Ishikawa (cell line): ENCODE data around the gene AMIGO2.

Experiments used
- CEBPB ChIP-seq: IDR thresholded peaks from 2 replicates; pipeline ENCODE4 v1.6.1; 2012
- CREB1 ChIP-seq: IDR thresholded peaks from 2 replicates; pipeline ENCODE4 v1.6.1; 2012; ENCODE audit warnings: low read depth
- EGR1 ChIP-seq: IDR thresholded peaks from 2 replicates; pipeline ENCODE4 v1.6.1; 2012
- EP300 ChIP-seq: IDR thresholded peaks from 2 replicates; pipeline ENCODE4 v1.6.1; 2012; ENCODE audit warnings: borderline replicate concordance
- FOXM1 ChIP-seq: IDR thresholded peaks from 2 replicates; pipeline ENCODE4 v1.6.1; 2012; ENCODE audit warnings: low read depth, borderline replicate concordance
- MAX ChIP-seq: IDR thresholded peaks from 2 replicates; pipeline ENCODE4 v1.6.1; 2012
- NFIC ChIP-seq: IDR thresholded peaks from 2 replicates; pipeline ENCODE4 v1.6.1; 2012
- RAD21 ChIP-seq: IDR thresholded peaks from 2 replicates; pipeline ENCODE4 v1.6.1; 2012; ENCODE audit warnings: low read depth
- TAF1 ChIP-seq: IDR thresholded peaks from 2 replicates; pipeline ENCODE4 v1.6.1; 2012; ENCODE audit warnings: low read depth, mild to moderate bottlenecking
- TCF12 ChIP-seq: IDR thresholded peaks from 2 replicates; pipeline ENCODE4 v1.6.1; 2012; ENCODE audit warnings: low read depth
- TEAD4 ChIP-seq: IDR thresholded peaks from 2 replicates; pipeline ENCODE4 v1.6.1; 2012
- USF1 ChIP-seq: IDR thresholded peaks from 2 replicates; pipeline ENCODE4 v1.6.1; 2012
- YY1 ChIP-seq: IDR thresholded peaks from 2 replicates; pipeline ENCODE4 v1.6.1; 2012; ENCODE audit warnings: low read depth
- ZBTB7A ChIP-seq: IDR thresholded peaks from 2 replicates; pipeline ENCODE4 v1.6.1; 2012; ENCODE audit warnings: low read depth
- TF ChIP-seq, protein P1 (sequence below): IDR thresholded peaks from 2 replicates; pipeline ENCODE4 v1.6.1; 2012; ENCODE audit warnings: low read depth, mild to moderate bottlenecking

The AMIGO2 gene

DNA sequence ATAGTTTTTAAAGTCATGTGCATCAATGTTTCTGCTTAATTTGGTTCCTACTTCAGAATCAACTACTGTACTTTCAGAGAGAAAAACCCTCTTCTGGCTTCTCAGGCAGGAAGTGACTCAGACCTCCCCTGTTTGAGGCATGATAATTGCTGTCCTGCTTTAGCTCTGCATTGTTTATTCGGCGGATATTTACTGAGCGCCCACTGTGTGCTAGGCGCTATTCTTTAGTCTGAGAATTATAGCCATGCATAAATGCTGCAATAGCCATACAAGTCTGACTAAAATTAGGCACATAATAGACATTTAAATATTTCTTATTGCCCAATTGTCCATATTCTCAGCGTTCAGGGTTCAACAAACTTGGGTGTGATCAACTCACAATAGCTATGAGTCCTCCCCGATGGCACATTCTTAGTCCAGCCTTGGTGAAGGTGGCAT is 6.1 kb upstream of the AMIGO2 start:
- TF ChIP-seq YY1 (no peak), EGR1 (no peak), TAF1 (no peak), TCF12 (peak; percentile 98), NFIC (peak; percentile 95), USF1 (peak; percentile 27; the same call in 1 of the 2 replicates), CEBPB (peak; percentile 93), CREB1 (0 out of 2 replicates have a peak, but pooled peaks have one; percentile 23), MAX (peak; percentile 71), RAD21 (0 out of 2 replicates have a peak, but pooled peaks have one; percentile 21), EP300 (peak; percentile 99), TEAD4 (peak; percentile 96), FOXM1 (peak; percentile 98), ZBTB7A (no peak)
- TF ChIP-seq, protein P1, sequence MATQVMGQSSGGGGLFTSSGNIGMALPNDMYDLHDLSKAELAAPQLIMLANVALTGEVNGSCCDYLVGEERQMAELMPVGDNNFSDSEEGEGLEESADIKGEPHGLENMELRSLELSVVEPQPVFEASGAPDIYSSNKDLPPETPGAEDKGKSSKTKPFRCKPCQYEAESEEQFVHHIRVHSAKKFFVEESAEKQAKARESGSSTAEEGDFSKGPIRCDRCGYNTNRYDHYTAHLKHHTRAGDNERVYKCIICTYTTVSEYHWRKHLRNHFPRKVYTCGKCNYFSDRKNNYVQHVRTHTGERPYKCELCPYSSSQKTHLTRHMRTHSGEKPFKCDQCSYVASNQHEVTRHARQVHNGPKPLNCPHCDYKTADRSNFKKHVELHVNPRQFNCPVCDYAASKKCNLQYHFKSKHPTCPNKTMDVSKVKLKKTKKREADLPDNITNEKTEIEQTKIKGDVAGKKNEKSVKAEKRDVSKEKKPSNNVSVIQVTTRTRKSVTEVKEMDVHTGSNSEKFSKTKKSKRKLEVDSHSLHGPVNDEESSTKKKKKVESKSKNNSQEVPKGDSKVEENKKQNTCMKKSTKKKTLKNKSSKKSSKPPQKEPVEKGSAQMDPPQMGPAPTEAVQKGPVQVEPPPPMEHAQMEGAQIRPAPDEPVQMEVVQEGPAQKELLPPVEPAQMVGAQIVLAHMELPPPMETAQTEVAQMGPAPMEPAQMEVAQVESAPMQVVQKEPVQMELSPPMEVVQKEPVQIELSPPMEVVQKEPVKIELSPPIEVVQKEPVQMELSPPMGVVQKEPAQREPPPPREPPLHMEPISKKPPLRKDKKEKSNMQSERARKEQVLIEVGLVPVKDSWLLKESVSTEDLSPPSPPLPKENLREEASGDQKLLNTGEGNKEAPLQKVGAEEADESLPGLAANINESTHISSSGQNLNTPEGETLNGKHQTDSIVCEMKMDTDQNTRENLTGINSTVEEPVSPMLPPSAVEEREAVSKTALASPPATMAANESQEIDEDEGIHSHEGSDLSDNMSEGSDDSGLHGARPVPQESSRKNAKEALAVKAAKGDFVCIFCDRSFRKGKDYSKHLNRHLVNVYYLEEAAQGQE = 0 out of 2 replicates have a peak, but pooled peaks have one; percentile 12

GRCh38 chr12:47084172-47084571 is 4.4 kb upstream of the AMIGO2 start:
- TF ChIP-seq NFIC = no peak
- TF ChIP-seq CREB1 = no peak
- TF ChIP-seq YY1 = no peak
- no peak for TF ChIP-seq ZBTB7A
- no peak for TF ChIP-seq RAD21
- no peak for TF ChIP-seq TAF1
- no peak for TF ChIP-seq EGR1
- no peak for TF ChIP-seq USF1
- no peak for TF ChIP-seq TCF12
- no peak for TF ChIP-seq EP300

GRCh38 chr12:47082796-47083621 is 3.2 kb upstream of the AMIGO2 start:
- TF ChIP-seq YY1 (no peak), ZBTB7A (no peak), MAX (peak; percentile 60), TEAD4 (peak; percentile 82), NFIC (peak; percentile 31; the same call in 1 of the 2 replicates), TCF12 (peak; percentile 85), CEBPB (peak; percentile 94), CREB1 (no peak), USF1 (peak; percentile 57), EP300 (peak; percentile 83), TAF1 (no peak), RAD21 (no peak), FOXM1 (peak; percentile 89), EGR1 (no peak)
- TF ChIP-seq, protein P1 = no peak

GRCh38 chr12:47082283-47082682 is 2.5 kb upstream of the AMIGO2 start:
- TF ChIP-seq RAD21 (no peak), TAF1 (no peak), MAX (no peak), ZBTB7A (no peak), TCF12 (no peak), FOXM1 (no peak), EGR1 (no peak), NFIC (no peak), USF1 (no peak), YY1 (no peak), EP300 (no peak), CREB1 (no peak), CEBPB (no peak), TEAD4 (no peak)
- TF ChIP-seq, protein P1 = no peak
